Measurements from ENCODE around the gene TPCN2. TPM values are rescaled to one million over a fixed set of nuclear protein-coding genes. Genes with fewer than 3 reads are reported as not detected.

The TPCN2 gene
- total RNA-seq, 4 donors from 2014 or later, result 27.1 to 36.1 (median 31.3) TPM

GRCh38 chr11:69110451-69110850, 61.7 kb downstream of the TPCN2 start:
- peaks cover 0 to 21% (median 0%) of the 10 kb centered on the region in 3 donors for H3K36me3 ChIP-seq
- peaks cover 0 to 3% (median 0%) of the 10 kb centered on the region in 4 donors for H3K9me3 ChIP-seq
- no peak overlapping the region for H3K4me3 ChIP-seq
- no peak for DNase-seq (ENCODE audit: low spot score in 2 of 2)
- WGBS, 2 donors, result 91 to 95% methylated on average over 6 of the region's 6 CpGs
- no peaks in the 10 kb centered on the region for H3K27me3 ChIP-seq
- TF ChIP-seq POLR2A (IDR thresholded peaks at IDR 0.05) (no peak), CTCF (IDR thresholded peaks at IDR 0.05) (no peak), EP300 (IDR thresholded peaks at IDR 0.05) (no peak)
- H3K4me1 ChIP-seq, result peaks cover 0 to 14% (median 0%) of the 10 kb centered on the region in 4 donors
- no peak overlapping the region for H3K27ac ChIP-seq

GRCh38 chr11:69111624-69112542, 63.2 kb downstream of the TPCN2 start:
- H3K36me3 ChIP-seq, result peaks cover 0 to 21% (median 0%) of the 10 kb centered on the region in 3 donors
- peak overlapping the region in 1 of 4 donors; percentile 22 for H3K27ac ChIP-seq
- H3K9me3 ChIP-seq, result peaks cover 0 to 3% (median 0%) of the 10 kb centered on the region in 4 donors
- peaks cover 0 to 22% (median 0%) of the 10 kb centered on the region in 4 donors for H3K4me1 ChIP-seq
- no peaks in the 10 kb centered on the region for H3K27me3 ChIP-seq
- 78 to 82% methylated on average over 20 of the region's 20 CpGs for WGBS, 2 donors
- peak; percentile 42 to 49 for TF ChIP-seq EP300 (IDR thresholded peaks at IDR 0.05)
- TF ChIP-seq CTCF (IDR thresholded peaks at IDR 0.05), result no peak
- no peak for TF ChIP-seq POLR2A (IDR thresholded peaks at IDR 0.05)
- DNase-seq (ENCODE audit: low spot score in 2 of 2), result no peak
- no peak overlapping the region for H3K4me3 ChIP-seq

- WGBS, 2 donors, result 79 to 87% methylated on average over 10 of the region's 10 CpGs
- H3K4me1 ChIP-seq, result peaks cover 0 to 22% (median 0%) of the 10 kb centered on the region in 4 donors
- no peaks in the 10 kb centered on the region for H3K9me3 ChIP-seq
- H3K27me3 ChIP-seq, result no peaks in the 10 kb centered on the region
- TF ChIP-seq POLR2A (IDR thresholded peaks at IDR 0.05) (no peak), EP300 (IDR thresholded peaks at IDR 0.05) (no peak), CTCF (IDR thresholded peaks at IDR 0.05) (no peak)
- DNase-seq (ENCODE audit: low spot score in 2 of 2), result no peak
- no peak overlapping the region for H3K4me3 ChIP-seq
- peaks cover 0 to 10% (median 0%) of the 10 kb centered on the region in 3 donors for H3K36me3 ChIP-seq
- H3K27ac ChIP-seq, result no peak overlapping the region
Observed at GRCh38 chr11:69113226-69113625, 64.5 kb downstream of the TPCN2 start.

DNA sequence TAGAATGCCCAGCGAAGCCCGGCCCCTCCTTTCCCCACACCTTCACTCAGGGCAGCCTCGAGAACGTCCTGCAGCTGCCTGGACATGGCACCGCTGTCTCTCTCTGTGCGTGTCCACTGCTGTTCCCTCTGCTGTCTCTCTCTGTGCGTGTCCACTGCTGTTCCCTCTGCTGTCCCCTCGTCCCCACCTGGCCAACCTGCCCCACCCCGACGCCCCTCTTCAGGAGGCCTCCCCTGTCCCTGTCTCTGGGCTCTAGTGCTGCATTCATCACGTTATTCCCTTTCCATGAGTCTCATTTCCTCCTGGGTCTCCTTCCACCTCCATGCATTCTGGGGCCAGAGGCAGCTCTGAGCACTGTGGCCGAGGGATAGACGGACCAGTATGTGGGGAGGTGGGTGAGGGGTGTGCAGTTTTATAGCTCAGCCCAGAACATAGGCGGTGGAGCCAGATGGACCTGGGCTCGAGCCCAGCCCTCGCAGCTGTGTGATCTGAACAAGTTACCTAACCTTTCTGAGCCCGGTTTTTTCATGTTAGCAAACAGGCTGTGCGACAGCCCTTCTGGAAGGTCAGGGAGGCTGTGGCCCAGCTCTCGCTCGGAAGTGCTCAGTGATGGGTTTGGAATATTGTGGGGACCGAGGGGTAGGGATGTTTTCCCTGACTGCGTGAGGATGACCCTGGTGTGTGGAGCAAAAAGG, 65.1 kb downstream of the TPCN2 start:
- Histone ChIP-seq H3K36me3 (peaks cover 0 to 4% (median 0%) of the 10 kb centered on the region in 3 donors), H3K4me3 (no peak overlapping the region), H3K4me1 (peaks cover 0 to 22% (median 0%) of the 10 kb centered on the region in 4 donors), H3K27ac (no peak overlapping the region), H3K9me3 (no peaks in the 10 kb centered on the region), H3K27me3 (no peaks in the 10 kb centered on the region)
- WGBS, 2 donors, result 83 to 85% methylated on average over 22 of the region's 22 CpGs
- no peak for TF ChIP-seq CTCF (IDR thresholded peaks at IDR 0.05)
- TF ChIP-seq EP300 (IDR thresholded peaks at IDR 0.05), result no peak
- no peak for TF ChIP-seq POLR2A (IDR thresholded peaks at IDR 0.05)
- DNase-seq (ENCODE audit: low spot score in 2 of 2), result no peak
